Thoracic aorta (tissue), 2 donors: Measurements from ENCODE around the gene RHOG. TPM values are rescaled to one million over a fixed set of nuclear protein-coding genes. Genes with fewer than 3 reads are reported as not detected.

Experiments
- ATAC-seq: fragments of 150-250 bp; one replicate; pipeline ENCODE4 v1.8.0; 2017; ENCODE audit warnings: low read depth; ENCODE audit not compliant: insufficient number of reproducible peaks, low FRiP score
- DNase-seq: peaks from one replicate; pipeline ENCODE4 v3.0.0-alpha.2; 2020; ENCODE audit warnings: low spot score
- H3K27ac ChIP-seq, 2 donors: fragments of 200-600 bp; sonication (generic); 1 replicate in 1 of 2; 2 replicates in 1 of 2; pipeline ENCODE4 v1.5.1; 2016; ENCODE audit warnings: mild to moderate bottlenecking in 2 of 2, moderate library complexity in 2 of 2
- H3K27me3 ChIP-seq: fragments of 200-600 bp; sonication (generic); replicated peaks from 2 replicates; pipeline ENCODE4 v1.6.0; 2016; ENCODE audit warnings: mild to moderate bottlenecking; ENCODE audit not compliant: insufficient read depth
- H3K36me3 ChIP-seq: fragments of 200-600 bp; sonication (generic); one replicate; pipeline ENCODE4 v1.5.1; 2016
- H3K4me1 ChIP-seq, 2 donors: fragments of 200-600 bp; sonication (generic); 1 replicate in 1 of 2; 2 replicates in 1 of 2; pipeline versions ENCODE4 v1.5.1 to v1.6.0; 2016; ENCODE audit warnings: low read depth in 2 of 2, mild to moderate bottlenecking in 1 of 2; ENCODE audit not compliant: control insufficient read depth in 1 of 2
- H3K4me3 ChIP-seq: fragments of 200-600 bp; sonication (generic); 2 replicates; pipeline ENCODE4 v1.5.1; 2016; ENCODE audit warnings: mild to moderate bottlenecking
- H3K9me3 ChIP-seq: fragments of 200-600 bp; sonication (generic); 2 replicates; pipeline ENCODE4 v1.5.1; 2016
- CTCF ChIP-seq: fragments of 200-600 bp; sonication (generic); IDR thresholded peaks from one replicate; pipeline ENCODE4 v1.5.1; 2019; ENCODE audit warnings: antibody characterized with exemption
- total RNA-seq, 2 donors: library from RNA; depleted of rRNA; stranded (reverse); fragments of >200 nt; gene quantifications; one replicate each; pipeline versions ENCODE4 v1.1.0 to v1.2.3, GENCODE V29; 2016

RHOG gene
- total RNA-seq, 2 donors from 2014 or later: 49.4 to 69.7 TPM

DNA sequence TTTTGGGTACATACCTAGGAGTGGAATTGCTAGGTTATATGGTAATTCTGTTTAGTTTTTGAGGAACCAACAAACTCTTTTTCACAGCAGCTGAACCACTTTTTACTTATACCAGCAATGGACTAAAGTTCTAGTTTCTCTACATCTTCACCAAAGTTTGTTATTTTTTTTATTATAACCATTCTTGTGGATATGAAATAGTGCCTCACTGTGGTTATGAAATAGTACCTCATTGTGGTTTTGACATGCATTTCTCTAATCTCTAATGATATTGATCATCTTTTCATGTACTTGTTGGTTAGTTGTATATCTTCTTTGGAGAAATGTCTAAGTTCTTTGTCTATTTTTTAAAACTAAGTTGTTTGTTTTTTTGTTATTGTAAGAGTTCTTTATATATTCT, 41.9 kb upstream of the RHOG start:
- no peak for ATAC-seq
- H3K9me3 ChIP-seq: no peaks in the 10 kb centered on the region
- peaks cover 14 to 29% of the 10 kb centered on the region in 2 donors for H3K4me1 ChIP-seq
- no peaks in the 10 kb centered on the region for H3K36me3 ChIP-seq
- H3K27me3 ChIP-seq: no peaks in the 10 kb centered on the region
- TF ChIP-seq CTCF: no peak
- DNase-seq: no peak
- H3K27ac ChIP-seq: no peak overlapping the region
- no peak overlapping the region for H3K4me3 ChIP-seq

DNA sequence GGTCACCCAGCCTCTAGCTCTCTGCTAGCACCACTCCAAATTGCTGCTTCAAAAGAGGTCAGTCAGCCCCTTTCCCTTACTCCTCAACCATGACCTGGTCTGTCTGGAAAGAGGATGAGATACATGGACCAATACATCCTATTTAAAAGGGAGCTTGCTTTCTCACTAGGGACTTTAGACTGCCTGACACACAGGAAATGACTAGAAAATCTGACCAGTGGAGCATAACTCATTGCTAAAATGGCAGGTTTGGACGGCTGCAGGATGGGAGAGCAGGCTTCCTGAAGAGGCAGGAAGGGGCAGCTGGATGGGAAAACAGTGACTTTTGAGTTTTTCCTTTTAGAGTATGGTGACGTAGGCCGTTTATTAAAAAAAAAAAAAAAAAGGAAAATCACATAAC, 40.0 kb upstream of the RHOG start:
- Histone ChIP-seq H3K36me3 (no peaks in the 10 kb centered on the region), H3K27ac (peak overlapping the region; percentile 59 to 76), H3K4me3 (no peak overlapping the region), H3K27me3 (no peaks in the 10 kb centered on the region), H3K4me1 (peaks cover 26 to 34% of the 10 kb centered on the region in 2 donors), H3K9me3 (no peaks in the 10 kb centered on the region)
- no peak for TF ChIP-seq CTCF
- ATAC-seq (no peak), DNase-seq (no peak)

- ATAC-seq: no peak
- DNase-seq: no peak
- Histone ChIP-seq H3K36me3 (no peaks in the 10 kb centered on the region), H3K4me1 (peaks cover 26 to 34% of the 10 kb centered on the region in 2 donors), H3K9me3 (no peaks in the 10 kb centered on the region), H3K27ac (peak overlapping the region; percentile 59 to 76), H3K4me3 (no peak overlapping the region), H3K27me3 (no peaks in the 10 kb centered on the region)
- TF ChIP-seq CTCF: no peak
Observed at GRCh38 chr11:3879967-3880542, 39.3 kb upstream of the RHOG start.

GRCh38 chr11:3879216-3879966, 38.6 kb upstream of the RHOG start:
- peaks cover 26 to 34% of the 10 kb centered on the region in 2 donors for H3K4me1 ChIP-seq
- H3K9me3 ChIP-seq: no peaks in the 10 kb centered on the region
- DNase-seq: no peak
- TF ChIP-seq CTCF: no peak
- no peak for ATAC-seq
- H3K27me3 ChIP-seq: no peaks in the 10 kb centered on the region
- no peak overlapping the region for H3K4me3 ChIP-seq
- H3K36me3 ChIP-seq: no peaks in the 10 kb centered on the region
- H3K27ac ChIP-seq: peak overlapping the region; percentile 59 to 76

DNA sequence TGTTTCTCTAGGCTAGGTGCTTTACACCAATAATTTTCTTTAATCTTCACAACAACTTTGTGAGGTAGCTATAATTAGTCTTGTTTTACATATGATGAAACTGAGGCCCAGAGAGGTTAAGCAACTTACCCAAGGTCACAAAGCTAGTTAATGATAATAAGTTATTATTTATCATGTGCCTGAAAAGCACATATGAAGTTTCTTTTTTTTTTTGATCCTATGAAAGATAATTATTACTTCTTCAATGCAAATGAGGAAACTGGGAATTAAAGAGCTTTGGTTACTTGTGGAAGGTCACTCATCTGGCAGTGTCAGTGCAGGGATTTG, 37.5 kb upstream of the RHOG start:
- TF ChIP-seq CTCF: no peak
- no peaks in the 10 kb centered on the region for H3K9me3 ChIP-seq
- ATAC-seq: no peak
- H3K36me3 ChIP-seq: no peaks in the 10 kb centered on the region
- no peak overlapping the region for H3K4me3 ChIP-seq
- H3K27ac ChIP-seq: peak overlapping the region in 1 of 2 donors; percentile 25
- DNase-seq: no peak
- H3K27me3 ChIP-seq: no peaks in the 10 kb centered on the region
- H3K4me1 ChIP-seq: peaks cover 26 to 34% of the 10 kb centered on the region in 2 donors
